Activated CD8-positive, alpha-beta memory T cell treated with anti-CD3 and anti-CD28 coated beads, Interleukin-2, amount 50 U/mL, for 4 hours (primary cell): Measurements from ENCODE around the gene LTA.

Source experiments
- DNase-seq: peaks from one replicate; pipeline ENCODE4 v3.0.0-alpha.2; 2020

The LTA gene

DNA sequence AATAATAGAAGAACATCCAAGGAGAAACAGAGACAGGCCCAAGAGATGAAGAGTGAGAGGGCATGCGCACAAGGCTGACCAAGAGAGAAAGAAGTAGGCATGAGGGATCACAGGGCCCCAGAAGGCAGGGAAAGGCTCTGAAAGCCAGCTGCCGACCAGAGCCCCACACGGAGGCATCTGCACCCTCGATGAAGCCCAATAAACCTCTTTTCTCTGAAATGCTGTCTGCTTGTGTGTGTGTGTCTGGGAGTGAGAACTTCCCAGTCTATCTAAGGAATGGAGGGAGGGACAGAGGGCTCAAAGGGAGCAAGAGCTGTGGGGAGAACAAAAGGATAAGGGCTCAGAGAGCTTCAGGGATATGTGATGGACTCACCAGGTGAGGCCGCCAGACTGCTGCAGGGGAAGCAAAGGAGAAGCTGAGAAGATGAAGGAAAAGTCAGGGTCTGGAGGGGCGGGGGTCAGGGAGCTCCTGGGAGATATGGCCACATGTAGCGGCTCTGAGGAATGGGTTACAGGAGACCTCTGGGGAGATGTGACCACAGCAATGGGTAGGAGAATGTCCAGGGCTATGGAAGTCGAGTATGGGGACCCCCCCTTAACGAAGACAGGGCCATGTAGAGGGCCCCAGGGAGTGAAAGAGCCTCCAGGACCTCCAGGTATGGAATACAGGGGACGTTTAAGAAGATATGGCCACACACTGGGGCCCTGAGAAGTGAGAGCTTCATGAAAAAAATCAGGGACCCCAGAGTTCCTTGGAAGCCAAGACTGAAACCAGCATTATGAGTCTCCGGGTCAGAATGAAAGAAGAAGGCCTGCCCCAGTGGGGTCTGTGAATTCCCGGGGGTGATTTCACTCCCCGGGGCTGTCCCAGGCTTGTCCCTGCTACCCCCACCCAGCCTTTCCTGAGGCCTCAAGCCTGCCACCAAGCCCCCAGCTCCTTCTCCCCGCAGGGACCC, 2.3 kb downstream of the LTA start:
- no peak for DNase-seq

DNA sequence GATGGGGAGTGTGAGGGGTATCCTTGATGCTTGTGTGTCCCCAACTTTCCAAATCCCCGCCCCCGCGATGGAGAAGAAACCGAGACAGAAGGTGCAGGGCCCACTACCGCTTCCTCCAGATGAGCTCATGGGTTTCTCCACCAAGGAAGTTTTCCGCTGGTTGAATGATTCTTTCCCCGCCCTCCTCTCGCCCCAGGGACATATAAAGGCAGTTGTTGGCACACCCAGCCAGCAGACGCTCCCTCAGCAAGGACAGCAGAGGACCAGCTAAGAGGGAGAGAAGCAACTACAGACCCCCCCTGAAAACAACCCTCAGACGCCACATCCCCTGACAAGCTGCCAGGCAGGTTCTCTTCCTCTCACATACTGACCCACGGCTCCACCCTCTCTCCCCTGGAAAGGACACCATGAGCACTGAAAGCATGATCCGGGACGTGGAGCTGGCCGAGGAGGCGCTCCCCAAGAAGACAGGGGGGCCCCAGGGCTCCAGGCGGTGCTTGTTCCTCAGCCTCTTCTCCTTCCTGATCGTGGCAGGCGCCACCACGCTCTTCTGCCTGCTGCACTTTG, 3.3 kb downstream of the LTA start, which contains the start of gene TNF:
TNF (plus strand) TSS at position 231 of the 567 bp plus-strand sequence; CDS start at position 408, 177 bp downstream.
- peak; percentile 64 for DNase-seq

DNA sequence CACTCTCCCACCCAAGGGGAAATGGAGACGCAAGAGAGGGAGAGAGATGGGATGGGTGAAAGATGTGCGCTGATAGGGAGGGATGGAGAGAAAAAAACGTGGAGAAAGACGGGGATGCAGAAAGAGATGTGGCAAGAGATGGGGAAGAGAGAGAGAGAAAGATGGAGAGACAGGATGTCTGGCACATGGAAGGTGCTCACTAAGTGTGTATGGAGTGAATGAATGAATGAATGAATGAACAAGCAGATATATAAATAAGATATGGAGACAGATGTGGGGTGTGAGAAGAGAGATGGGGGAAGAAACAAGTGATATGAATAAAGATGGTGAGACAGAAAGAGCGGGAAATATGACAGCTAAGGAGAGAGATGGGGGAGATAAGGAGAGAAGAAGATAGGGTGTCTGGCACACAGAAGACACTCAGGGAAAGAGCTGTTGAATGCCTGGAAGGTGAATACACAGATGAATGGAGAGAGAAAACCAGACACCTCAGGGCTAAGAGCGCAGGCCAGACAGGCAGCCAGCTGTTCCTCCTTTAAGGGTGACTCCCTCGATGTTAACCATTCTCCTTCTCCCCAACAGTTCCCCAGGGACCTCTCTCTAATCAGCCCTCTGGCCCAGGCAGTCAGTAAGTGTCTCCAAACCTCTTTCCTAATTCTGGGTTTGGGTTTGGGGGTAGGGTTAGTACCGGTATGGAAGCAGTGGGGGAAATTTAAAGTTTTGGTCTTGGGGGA, 4.0 kb downstream of the LTA start:
- DNase-seq = no peak

DNA sequence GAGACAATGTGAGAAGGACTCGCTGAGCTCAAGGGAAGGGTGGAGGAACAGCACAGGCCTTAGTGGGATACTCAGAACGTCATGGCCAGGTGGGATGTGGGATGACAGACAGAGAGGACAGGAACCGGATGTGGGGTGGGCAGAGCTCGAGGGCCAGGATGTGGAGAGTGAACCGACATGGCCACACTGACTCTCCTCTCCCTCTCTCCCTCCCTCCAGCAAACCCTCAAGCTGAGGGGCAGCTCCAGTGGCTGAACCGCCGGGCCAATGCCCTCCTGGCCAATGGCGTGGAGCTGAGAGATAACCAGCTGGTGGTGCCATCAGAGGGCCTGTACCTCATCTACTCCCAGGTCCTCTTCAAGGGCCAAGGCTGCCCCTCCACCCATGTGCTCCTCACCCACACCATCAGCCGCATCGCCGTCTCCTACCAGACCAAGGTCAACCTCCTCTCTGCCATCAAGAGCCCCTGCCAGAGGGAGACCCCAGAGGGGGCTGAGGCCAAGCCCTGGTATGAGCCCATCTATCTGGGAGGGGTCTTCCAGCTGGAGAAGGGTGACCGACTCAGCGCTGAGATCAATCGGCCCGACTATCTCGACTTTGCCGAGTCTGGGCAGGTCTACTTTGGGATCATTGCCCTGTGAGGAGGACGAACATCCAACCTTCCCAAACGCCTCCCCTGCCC, 4.9 kb downstream of the LTA start:
- no peak for DNase-seq

DNA sequence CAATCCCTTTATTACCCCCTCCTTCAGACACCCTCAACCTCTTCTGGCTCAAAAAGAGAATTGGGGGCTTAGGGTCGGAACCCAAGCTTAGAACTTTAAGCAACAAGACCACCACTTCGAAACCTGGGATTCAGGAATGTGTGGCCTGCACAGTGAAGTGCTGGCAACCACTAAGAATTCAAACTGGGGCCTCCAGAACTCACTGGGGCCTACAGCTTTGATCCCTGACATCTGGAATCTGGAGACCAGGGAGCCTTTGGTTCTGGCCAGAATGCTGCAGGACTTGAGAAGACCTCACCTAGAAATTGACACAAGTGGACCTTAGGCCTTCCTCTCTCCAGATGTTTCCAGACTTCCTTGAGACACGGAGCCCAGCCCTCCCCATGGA, 5.5 kb downstream of the LTA start:
- no peak for DNase-seq

DNA sequence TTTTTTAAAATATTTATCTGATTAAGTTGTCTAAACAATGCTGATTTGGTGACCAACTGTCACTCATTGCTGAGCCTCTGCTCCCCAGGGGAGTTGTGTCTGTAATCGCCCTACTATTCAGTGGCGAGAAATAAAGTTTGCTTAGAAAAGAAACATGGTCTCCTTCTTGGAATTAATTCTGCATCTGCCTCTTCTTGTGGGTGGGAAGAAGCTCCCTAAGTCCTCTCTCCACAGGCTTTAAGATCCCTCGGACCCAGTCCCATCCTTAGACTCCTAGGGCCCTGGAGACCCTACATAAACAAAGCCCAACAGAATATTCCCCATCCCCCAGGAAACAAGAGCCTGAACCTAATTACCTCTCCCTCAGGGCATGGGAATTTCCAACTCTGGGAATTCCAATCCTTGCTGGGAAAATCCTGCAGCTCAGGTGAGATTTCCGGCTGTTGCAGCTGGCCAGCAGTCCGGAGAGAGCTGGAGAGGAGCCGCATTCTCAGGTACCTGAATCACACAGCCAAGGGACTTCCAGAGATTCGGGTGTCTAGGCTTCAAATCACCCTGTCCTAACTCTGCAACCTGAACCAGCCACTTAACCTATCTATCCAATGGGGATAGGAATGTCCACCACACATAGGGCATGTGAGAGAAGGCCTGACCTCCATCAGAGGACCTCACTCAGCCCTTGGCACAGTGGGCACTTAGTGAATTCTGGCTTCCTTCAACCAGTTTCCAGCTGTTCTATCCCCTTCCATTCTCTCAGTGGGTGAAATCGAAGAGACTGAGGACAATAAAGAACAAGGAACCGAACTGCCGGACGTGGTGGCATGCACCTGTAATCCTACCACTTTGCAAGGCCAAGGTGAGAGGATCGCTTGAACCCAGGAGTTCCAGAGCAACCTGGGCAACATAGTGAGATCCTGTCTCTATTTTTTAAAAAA, 6.4 kb downstream of the LTA start:
- no peak for DNase-seq

DNA sequence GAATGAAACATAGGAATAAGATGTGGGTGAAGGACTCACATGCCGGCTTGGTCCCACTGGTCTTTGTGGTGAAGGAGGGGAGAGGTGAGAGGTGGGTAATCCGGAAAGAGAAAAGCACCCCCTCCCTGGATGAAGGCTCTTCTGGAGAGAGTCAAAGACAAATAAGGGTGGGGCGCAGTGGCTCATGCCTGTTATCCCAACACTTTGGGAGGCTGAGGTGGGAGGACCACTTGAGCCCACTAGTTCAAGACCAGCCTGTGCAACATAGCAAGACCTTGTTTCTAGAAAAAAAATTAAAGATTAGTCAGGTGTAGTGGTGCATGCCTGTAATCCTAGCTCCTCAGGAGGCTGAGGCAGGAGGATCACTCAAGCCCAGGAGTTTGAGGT, 7.0 kb downstream of the LTA start:
- DNase-seq = no peak

DNA sequence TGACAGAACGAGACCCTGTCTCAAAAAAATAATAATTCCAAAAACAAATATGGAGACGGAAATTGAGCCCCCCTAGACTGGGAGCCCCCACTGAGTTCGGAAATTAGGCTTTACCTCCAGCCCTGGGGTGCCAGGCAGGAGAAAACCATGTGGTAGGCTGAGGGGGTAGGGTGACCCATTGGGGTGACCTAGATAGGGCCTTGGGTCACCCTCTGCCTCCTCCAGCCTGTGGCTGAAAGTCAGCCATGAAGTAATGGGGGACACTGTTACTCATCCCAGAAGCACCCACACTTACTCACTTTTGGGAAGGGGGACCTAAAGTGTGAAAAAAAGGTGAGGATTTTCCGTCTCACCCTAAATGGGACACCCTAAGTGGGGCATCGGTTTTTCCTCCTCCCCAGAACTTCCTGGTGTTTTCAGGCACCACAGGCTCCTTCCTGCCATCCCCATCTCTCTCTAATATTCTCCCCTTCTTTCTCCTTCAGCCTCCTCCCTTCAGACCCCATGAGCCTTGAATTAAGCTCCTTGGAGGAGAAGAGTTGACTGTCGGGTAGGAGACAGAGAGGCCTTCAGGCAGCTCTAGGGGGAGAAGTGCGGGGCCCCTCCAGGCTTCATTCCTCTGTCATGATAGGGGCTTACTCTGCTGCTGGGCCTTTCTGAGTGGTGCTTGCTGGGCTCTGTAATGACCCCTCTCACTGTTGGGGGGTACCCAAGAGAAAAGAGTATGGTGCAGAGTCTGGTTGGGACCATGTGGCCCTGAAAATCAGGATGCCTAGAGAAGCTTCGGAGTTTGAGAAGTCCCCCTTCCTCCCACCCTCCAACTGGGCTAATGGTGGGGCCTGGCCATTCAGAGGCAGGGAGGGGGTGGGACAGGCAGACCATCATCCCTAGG, 7.7 kb downstream of the LTA start:
- no peak for DNase-seq

DNA sequence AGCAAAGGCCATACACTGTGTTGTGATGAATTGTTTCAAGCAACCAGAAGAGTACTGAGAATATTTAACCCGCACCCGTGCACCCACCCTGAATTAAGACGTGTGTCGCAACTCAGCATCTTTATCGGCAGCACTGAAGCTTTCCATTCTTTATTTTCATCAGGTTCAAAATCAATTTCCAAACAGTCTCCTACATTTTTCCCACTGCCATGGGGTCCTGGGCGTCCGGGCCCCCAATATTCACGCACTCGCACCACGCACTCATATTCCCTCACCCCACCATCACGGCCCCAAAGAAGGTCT, 8.3 kb downstream of the LTA start:
- DNase-seq = no peak

DNA sequence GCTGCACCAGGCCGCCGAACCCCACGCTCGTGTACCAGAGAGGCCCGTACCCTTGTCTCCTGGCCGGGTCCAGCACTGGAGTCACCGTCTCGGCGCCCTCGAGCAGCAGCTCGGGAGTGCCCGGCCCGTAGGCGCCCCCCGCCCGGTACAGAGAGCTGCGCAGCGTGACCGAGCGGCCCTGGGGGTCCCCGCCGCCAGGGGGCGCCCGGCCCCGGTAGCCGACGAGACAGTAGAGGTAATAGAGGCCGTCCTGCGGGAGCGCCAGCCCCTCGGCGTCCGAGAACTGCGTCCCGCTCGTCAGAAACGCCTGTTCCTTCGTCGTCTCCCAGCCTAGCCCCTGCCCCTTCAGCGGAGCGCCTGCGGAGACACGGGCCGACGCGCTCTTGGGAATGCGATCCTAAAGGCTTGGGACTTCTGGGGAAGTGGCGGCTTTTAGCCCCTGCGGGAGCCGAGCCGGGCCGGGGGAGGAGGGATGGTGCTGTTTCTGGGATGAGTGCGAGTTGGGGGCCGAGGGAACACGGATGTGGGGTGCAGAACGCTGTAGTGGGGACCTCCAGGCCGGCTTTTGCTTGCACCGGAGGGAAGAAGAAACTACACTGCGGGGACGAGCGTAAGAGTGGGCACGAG, 8.8 kb downstream of the LTA start:
- DNase-seq = peak; percentile 92

DNA sequence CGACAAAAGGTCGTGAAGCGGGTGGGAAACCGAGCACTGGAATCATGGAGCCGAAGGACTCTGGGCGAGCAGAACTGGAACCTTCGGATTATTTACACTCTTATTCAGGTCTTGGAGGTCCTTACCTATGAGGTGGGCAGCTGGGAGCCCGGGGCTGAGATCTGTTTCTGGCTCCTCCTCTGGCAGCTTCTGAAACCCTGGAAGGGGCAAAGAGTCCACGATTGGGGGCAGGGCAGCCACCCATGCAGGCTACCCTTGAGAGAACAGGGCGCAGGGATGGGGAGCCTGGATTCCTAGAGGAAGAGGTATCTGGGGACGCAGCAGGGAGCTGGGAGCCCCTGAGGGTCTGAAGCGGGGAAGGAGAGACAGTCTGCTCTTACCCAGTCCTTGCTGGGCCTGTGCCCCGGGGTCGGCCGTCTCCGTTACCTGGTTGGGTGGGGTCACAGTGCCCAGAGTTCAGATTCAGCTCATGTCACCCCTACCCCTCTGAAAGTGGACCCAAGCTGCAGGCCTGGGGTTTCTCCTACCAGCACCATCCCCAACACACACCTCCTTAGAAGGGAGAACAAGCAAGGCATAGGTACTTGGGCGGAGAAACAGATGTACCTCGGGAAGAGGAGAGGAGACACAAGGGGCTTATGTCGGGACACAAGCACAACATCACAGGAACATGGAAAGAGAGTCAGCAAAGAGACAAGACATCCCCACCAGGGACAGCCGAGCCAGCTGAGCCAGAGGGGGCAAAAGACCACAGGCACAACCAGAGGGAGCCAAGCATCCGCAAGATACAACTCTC, 9.5 kb downstream of the LTA start:
- no peak for DNase-seq

DNA sequence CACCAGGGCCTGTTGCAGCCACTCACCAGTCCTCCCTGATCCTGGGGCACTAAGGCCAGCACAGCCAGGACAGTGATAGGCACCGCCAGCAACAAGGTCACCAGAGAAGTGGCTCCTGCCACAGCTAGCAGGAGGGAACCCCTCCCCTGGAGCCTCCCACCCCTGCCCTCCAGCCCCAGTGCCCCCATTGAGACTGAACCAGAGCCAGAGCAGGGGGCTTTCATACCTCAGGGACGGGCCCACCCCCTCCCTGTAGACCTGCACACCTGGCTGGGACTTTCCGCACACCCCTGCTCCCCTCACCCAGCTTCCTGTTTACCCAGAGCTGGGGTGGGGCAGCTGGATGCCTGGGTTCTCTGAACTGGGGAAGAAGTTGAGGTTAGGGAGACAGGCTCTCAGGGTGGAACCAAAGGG, 10.1 kb downstream of the LTA start, which contains the start of gene LTB:
LTB (minus strand) TSS at position 195 of the 414 bp plus-strand sequence; CDS start at position 188, 7 bp downstream.
- DNase-seq = peak; percentile 55

DNA sequence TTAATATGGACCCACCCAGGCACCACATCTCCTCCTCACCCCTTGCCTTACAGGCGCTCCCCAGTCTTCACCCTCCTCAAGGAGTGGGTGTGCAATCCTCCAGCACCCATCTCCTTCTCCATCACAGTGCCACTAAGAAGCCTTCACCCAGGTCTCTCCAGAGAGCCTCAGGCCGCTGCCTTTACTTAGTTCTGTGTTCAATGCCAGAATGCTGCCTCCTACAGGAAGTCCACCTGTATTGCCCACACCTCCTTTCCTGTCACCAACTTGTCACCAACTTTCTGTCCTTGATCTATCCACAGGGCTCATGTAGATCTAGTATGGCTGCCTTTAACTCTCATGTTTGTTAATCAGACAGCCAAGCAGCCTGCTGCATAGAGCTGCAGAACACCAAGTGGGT, 13.4 kb downstream of the LTA start:
- DNase-seq = no peak

DNA sequence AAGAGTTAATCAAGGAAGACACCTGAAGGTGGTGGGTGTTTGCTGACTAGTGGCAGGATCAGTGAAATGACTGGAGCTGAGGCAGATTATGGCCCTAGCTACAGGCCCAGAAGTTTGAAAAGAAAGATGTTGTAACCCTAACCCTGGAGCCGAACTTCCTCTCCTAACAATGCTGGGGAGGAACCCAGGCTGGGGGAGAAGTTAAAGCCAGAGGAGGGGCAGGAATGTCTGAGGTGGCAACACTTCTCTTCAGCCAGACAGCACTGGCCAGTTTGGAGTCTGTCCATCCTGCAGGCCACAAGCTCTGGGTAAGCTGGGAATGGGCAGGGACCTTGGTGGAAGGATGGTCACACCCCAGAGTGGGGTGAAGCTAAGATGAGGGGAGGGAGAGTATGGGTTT, 13.9 kb downstream of the LTA start, which contains the start of gene LST1:
LST1 (plus strand) TSS at position 270 of the 400 bp plus-strand sequence. CDS start 1,023 bp downstream, outside the sequence.
- no peak for DNase-seq

DNA sequence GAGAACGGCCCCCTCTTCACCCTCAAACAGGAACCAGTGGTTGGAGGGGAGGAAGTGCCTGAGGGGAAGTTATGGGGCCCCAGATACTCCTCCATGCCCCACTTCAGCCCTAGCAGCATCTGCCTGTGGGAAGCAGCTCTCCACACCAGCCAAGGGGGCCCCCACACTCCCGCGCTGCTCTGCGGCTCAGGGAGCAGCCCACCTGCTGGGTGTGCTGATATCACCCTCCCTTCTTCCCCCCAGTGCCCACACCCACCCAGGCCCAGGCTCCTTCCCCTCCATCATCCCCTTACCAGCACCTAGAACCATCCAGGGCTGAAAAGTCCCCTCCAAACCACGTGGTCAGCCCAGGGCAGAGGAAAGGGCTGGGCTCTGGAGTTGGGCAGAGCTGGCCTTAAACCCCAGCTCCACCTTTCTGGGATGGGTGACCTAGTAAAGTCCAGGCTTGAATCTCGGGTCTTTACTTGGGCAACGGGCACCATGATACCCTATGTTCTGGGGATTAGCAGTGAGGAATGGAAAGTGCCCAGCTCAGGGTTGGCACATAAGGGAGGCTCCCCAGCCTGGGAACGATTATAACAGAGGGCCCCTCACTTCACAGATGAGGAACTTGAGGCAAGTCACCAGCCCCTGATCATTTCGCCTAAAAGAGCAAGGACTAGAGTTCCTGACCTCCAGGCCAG, 14.7 kb downstream of the LTA start:
- DNase-seq = no peak

DNA sequence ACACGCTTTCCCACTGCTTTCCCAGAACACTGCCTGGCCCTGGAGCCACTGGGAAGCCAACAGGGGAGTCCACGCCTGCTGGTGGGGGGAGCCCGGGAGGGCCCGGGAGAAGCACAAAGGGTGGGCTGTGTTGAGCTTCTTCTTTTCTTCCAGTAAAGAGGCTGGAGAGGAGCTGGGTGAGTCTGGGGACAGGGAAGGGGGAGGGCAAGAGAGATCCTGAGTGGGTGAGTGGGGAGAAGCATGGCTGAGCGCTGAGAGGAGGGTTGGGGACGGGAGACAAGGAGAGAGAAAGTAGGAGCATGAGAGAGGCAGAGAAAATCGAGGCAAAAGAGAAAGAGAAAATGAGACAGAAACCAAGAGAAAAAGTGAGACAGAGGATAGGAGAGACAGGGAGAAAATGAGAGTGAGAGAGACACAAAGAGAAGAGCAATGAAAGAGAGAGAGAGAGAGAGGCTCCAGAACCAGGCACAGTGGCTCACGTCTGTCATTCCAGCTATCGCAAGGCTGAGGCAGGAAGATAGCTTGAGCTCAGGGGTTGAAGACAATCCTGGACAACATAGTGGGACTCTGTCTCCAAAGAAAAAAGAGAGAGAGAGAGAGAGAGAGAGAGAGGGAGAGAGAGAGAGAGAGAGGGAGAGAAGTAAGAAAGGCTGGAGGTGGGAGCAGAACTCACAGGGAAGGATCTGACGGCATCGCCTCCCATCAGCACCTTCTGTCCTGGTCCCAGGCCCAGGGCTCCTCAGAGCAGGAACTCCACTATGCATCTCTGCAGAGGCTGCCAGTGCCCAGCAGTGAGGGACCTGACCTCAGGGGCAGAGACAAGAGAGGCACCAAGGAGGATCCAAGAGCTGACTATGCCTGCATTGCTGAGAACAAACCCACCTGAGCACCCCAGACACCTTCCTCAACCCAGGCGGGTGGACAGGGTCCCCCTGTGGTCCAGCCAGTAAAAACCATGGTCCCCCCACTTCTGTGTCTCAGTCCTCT, 16.0 kb downstream of the LTA start:
- no peak for DNase-seq

DNA sequence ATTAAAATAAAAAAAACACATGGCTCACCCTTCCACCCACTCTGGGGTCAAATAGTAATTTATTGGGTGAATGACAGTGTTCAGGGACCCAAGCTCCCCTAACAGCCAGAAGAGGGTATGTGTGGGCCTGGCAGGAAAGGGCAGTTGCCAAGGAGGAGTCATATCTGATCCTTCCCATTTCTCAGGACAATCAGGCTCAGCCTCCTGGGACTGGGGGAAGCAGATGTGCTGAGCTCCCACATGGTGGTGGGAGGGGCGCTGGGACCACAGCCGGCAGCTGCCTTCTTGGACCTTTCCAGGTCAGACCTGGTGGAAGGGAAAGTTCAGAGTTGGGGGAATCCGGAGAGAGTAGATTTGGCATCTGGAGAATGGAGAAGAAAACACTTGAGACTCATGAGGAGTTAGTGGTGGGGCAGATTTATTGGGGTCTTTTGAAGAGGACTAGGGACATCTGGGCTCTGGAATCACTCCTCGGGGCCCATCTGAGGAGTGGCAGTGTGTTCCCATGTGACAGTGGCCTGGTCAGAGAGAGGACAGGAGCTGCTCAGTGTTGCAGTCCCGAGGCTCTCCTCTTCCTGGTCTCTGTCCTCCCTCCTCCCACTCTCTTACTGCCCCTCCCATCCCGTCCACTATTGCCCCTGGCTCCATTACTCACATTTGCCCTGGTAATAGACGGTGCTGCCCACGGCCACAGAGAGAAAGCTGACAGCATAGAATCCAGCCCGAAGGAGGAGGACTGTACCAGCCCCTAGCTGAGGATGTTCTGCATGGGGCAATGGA, 17.0 kb downstream of the LTA start:
- no peak for DNase-seq
